ENCODE results near the gene MYOM3. TPM values are rescaled to one million over a fixed set of nuclear protein-coding genes. Genes with fewer than 3 reads are reported as not detected.

Gene MYOM3
- total and polyA plus RNA-seq, 2 of the 13 experiments (the other 11 are each of a cell fraction or from before 2014, with no cell fraction given) = 5.8 to 15.3 TPM

DNA sequence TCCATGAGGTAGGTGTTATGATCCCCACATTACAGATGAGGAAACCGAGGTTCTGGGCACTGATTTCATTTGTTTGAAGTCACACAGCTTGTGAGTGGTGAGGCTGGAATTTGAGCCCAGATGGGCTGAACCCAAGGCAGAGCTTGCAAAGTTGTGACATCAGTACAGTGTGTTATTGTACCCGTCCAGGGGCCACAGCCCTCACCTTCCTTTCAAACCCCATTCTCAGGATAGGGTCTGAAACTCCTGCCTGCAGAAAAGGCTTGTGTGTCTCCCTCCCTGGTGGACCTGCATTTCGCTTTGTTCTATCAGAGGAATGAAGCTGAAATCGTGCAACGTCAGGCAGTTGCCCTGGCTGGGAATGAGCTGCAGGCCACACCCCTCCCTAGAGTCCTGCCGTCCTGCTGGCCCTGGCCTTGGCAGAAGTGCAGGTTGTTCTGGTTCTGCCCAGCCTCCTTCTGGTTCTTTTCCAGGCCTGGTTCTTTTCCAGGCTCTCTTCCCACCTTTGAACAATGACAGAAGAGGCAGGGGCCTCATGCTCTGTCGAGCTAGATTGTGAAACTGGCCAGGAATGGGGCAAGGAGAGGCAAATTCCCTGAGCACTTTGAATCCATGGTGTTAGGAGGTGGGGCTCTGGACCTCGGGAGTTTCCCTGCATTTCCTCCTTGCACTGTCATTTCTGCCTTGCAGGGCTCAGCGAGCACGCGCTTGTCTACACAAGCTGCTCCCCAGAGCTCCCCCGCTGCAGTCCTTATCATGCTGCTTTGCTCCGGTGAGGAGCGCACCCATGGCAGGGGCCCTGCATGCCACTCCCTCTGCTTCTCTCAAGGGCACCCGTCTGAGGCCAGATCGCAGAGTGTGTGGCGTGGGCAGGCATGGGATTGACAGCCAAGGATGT lies 8.2 kb upstream of the MYOM3 start (continued):
- TF ChIP-seq ZNF142 (CRISPR knock-in tag; IDR thresholded peaks at IDR 0.05) (no peak), ZNF562 (CRISPR knock-in tag; IDR thresholded peaks at IDR 0.05; ENCODE audit: borderline replicate concordance) (no peak), KDM4B (CRISPR knock-in tag; IDR thresholded peaks at IDR 0.05) (0 out of 2 replicates have a peak, but pooled peaks have one; percentile 42), USF2 (IDR thresholded peaks at IDR 0.05; ENCODE audit: low read depth, low read length) (no peak), USF2 (CRISPR knock-in tag; IDR thresholded peaks at IDR 0.05; ENCODE audit: borderline replicate concordance) (no peak), BRF2 (CRISPR knock-in tag; IDR thresholded peaks at IDR 0.05) (0 out of 2 replicates have a peak, but pooled peaks have one; percentile 56), SRSF4 (IDR thresholded peaks at IDR 0.05; ENCODE audit: low read depth, low read length, poor library complexity, severe bottlenecking) (no peak), ETV6 (CRISPR knock-in tag; conservative IDR thresholded peaks at IDR 0.05) (no peak), ZFY (CRISPR knock-in tag; IDR thresholded peaks at IDR 0.05) (peak; percentile 69; the same call in 1 of the 2 replicates), JUNB (CRISPR knock-in tag; IDR thresholded peaks at IDR 0.05; ENCODE audit: borderline replicate concordance) (no peak), BCLAF1 (IDR thresholded peaks at IDR 0.05) (no peak)
- TF ChIP-seq, protein P1, sequence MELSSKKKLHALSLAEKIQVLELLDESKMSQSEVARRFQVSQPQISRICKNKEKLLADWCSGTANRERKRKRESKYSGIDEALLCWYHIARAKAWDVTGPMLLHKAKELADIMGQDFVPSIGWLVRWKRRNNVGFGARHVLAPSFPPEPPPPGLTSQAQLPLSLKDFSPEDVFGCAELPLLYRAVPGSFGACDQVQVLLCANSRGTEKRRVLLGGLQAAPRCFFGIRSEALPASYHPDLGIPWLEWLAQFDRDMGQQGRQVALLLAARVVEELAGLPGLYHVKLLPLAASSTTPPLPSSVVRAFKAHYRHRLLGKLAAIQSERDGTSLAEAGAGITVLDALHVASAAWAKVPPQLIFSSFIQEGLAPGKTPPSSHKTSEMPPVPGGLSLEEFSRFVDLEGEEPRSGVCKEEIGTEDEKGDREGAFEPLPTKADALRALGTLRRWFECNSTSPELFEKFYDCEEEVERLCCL (CRISPR knock-in tag; IDR thresholded peaks at IDR 0.05; ENCODE audit: borderline replicate concordance) = no peak

Measured in HepG2 (cell line).